Liver (tissue), 2 donors: ENCODE results near the gene TOP2A.

ENCODE experiments used
- TF ChIP-seq, protein P1 (sequence below): fragments of 150-350 bp; IDR thresholded peaks from 2 replicates; pipeline ENCODE4 v1.5.1; 2017; ENCODE audit warnings: improper control_type of control experiment, low read depth, low read length; ENCODE audit not compliant: missing input control
- TF ChIP-seq, protein P2 (sequence below): IDR thresholded peaks from 2 replicates; pipeline ENCODE4 v1.6.1; 2016; ENCODE audit warnings: antibody characterized with exemption
- donor health status: healthy.

DNA sequence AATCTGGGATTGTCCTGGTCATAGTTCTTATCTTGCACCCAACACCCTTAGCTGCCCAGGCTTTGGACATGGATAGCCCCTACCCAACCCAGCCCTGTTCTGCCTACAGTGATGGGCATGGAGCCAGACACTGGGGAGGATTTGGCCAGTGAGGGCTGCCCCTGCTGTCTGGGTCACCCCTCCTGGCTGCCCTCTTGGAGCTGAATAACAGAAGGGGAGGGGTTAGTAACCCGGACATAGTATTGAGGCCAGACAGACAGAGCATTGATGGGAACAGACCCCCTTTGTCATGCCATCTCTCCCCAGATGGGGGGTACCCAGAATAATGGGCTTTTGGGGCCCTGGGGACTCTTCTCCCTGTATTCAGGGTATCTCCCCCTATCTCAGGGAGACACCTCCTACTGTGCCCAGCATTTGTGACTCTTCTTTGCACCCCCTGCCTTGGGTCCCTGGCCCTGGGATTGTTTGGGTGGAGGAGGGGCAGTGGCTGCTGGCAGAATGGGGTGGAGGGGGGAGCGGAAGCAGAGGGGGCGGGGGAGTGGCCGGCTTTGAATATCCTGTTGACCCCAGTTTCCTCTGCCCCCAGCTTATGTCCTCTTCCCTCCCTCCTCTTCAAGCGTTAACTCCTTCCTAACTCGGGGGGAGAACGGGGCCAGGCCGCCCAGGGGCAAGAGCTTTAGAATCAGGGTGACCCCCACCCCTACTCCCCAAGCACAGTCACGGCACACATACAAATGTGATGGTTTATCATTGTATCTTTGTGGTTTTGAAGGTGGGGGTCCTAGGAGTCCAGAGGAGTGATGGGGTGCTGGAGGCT, 70.2 kb downstream of the TOP2A start:
- TF ChIP-seq, protein P1, sequence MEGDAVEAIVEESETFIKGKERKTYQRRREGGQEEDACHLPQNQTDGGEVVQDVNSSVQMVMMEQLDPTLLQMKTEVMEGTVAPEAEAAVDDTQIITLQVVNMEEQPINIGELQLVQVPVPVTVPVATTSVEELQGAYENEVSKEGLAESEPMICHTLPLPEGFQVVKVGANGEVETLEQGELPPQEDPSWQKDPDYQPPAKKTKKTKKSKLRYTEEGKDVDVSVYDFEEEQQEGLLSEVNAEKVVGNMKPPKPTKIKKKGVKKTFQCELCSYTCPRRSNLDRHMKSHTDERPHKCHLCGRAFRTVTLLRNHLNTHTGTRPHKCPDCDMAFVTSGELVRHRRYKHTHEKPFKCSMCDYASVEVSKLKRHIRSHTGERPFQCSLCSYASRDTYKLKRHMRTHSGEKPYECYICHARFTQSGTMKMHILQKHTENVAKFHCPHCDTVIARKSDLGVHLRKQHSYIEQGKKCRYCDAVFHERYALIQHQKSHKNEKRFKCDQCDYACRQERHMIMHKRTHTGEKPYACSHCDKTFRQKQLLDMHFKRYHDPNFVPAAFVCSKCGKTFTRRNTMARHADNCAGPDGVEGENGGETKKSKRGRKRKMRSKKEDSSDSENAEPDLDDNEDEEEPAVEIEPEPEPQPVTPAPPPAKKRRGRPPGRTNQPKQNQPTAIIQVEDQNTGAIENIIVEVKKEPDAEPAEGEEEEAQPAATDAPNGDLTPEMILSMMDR = no peak
- TF ChIP-seq, protein P2, sequence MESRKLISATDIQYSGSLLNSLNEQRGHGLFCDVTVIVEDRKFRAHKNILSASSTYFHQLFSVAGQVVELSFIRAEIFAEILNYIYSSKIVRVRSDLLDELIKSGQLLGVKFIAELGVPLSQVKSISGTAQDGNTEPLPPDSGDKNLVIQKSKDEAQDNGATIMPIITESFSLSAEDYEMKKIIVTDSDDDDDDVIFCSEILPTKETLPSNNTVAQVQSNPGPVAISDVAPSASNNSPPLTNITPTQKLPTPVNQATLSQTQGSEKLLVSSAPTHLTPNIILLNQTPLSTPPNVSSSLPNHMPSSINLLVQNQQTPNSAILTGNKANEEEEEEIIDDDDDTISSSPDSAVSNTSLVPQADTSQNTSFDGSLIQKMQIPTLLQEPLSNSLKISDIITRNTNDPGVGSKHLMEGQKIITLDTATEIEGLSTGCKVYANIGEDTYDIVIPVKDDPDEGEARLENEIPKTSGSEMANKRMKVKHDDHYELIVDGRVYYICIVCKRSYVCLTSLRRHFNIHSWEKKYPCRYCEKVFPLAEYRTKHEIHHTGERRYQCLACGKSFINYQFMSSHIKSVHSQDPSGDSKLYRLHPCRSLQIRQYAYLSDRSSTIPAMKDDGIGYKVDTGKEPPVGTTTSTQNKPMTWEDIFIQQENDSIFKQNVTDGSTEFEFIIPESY = no peak
